22Rv1 (cell line): ENCODE data around the gene PHLDB3.

Experiments used
- ZFX ChIP-seq: fragments of 450-650 bp; IDR thresholded peaks from 2 replicates; pipeline ENCODE4 v1.6.1; 2017; ENCODE audit warnings: antibody characterized with exemption, borderline replicate concordance
- TF ChIP-seq, protein P1 (sequence below): fragments of 450-650 bp; IDR thresholded peaks from 2 replicates; pipeline ENCODE4 v1.5.1; 2017; ENCODE audit warnings: mild to moderate bottlenecking

GRCh38 chr19:43468354-43469159, 36.0 kb downstream of the PHLDB3 start:
- TF ChIP-seq, protein P1, sequence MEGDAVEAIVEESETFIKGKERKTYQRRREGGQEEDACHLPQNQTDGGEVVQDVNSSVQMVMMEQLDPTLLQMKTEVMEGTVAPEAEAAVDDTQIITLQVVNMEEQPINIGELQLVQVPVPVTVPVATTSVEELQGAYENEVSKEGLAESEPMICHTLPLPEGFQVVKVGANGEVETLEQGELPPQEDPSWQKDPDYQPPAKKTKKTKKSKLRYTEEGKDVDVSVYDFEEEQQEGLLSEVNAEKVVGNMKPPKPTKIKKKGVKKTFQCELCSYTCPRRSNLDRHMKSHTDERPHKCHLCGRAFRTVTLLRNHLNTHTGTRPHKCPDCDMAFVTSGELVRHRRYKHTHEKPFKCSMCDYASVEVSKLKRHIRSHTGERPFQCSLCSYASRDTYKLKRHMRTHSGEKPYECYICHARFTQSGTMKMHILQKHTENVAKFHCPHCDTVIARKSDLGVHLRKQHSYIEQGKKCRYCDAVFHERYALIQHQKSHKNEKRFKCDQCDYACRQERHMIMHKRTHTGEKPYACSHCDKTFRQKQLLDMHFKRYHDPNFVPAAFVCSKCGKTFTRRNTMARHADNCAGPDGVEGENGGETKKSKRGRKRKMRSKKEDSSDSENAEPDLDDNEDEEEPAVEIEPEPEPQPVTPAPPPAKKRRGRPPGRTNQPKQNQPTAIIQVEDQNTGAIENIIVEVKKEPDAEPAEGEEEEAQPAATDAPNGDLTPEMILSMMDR: no peak
- no peak for TF ChIP-seq ZFX
